ENCODE results near the gene EIF2B2. TPM values are rescaled to one million over a fixed set of nuclear protein-coding genes. Genes with fewer than 3 reads are reported as not detected.

The EIF2B2 gene
- total RNA-seq, 2 donors from 2014 or later = 36.5 to 48.1 TPM

GRCh38 chr14:74968811-74969210, 33.9 kb upstream of the EIF2B2 start:
- ATAC-seq (no peak), DNase-seq (no peak)
- intact Hi-C loops (cut with DNase I, micrococcal nuclease) = no loop called here

GRCh38 chr14:74973003-74973653, 29.6 kb upstream of the EIF2B2 start:
- intact Hi-C loops (cut with DNase I, micrococcal nuclease) = no loop called here
- peak; percentile 34 for ATAC-seq
- DNase-seq = peak; percentile 38 to 53

GRCh38 chr14:74973905-74974363, 28.8 kb upstream of the EIF2B2 start:
- ATAC-seq = peak; percentile 62
- intact Hi-C loops (cut with DNase I, micrococcal nuclease) = no loop called here
- DNase-seq = no peak

GRCh38 chr14:74974364-74975058, 28.2 kb upstream of the EIF2B2 start:
- intact Hi-C loops (cut with DNase I, micrococcal nuclease) = no loop called here
- no peak for ATAC-seq

GRCh38 chr14:74975059-74975810, 27.5 kb upstream of the EIF2B2 start:
- ATAC-seq = no peak
- peak in 1 of 2 donors; percentile 57 for DNase-seq
- intact Hi-C loops (cut with DNase I, micrococcal nuclease) = no loop called here

More at GRCh38 chr14:74974364-74975058, 28.2 kb upstream of the EIF2B2 start:
- no peak for DNase-seq

- intact Hi-C loops (cut with DNase I, micrococcal nuclease) = no loop called here
- DNase-seq (no peak), ATAC-seq (no peak)
These were observed 26.2 kb upstream of the EIF2B2 start for GRCh38 chr14:74976264-74977113.

- intact Hi-C loops (cut with DNase I, micrococcal nuclease) = no loop called here
- DNase-seq (no peak), ATAC-seq (no peak)
These were observed 25.4 kb upstream of the EIF2B2 start for GRCh38 chr14:74977164-74977900.

- no peak for ATAC-seq
- intact Hi-C loops (cut with DNase I, micrococcal nuclease) = no loop called here
- DNase-seq = no peak
These were observed 24.8 kb upstream of the EIF2B2 start for GRCh38 chr14:74977901-74978385.

- ATAC-seq (no peak), DNase-seq (no peak)
- intact Hi-C loops (cut with DNase I, micrococcal nuclease) = no loop called here
These were observed 24.2 kb upstream of the EIF2B2 start for GRCh38 chr14:74978416-74978947.

GRCh38 chr14:74979029-74979428, 23.7 kb upstream of the EIF2B2 start:
- intact Hi-C loops (cut with DNase I, micrococcal nuclease) = no loop called here
- DNase-seq (no peak), ATAC-seq (no peak)

GRCh38 chr14:74979442-74980397, 23.0 kb upstream of the EIF2B2 start:
- ATAC-seq (no peak), DNase-seq (no peak)
- intact Hi-C loops (cut with DNase I, micrococcal nuclease) = no loop called here

- DNase-seq = no peak
- no peak for ATAC-seq
- intact Hi-C loops (cut with DNase I, micrococcal nuclease) = no loop called here
These were observed 22.4 kb upstream of the EIF2B2 start for GRCh38 chr14:74980398-74980730.

GRCh38 chr14:74980731-74981461, 21.8 kb upstream of the EIF2B2 start:
- intact Hi-C loops (cut with DNase I, micrococcal nuclease) = no loop called here
- ATAC-seq (no peak), DNase-seq (no peak)

- DNase-seq (no peak), ATAC-seq (no peak)
- intact Hi-C loops (cut with DNase I, micrococcal nuclease) = no loop called here
These were observed 21.3 kb upstream of the EIF2B2 start for GRCh38 chr14:74981462-74981782.

GRCh38 chr14:74981833-74982232, 20.9 kb upstream of the EIF2B2 start:
- ATAC-seq = no peak
- intact Hi-C loops (cut with DNase I, micrococcal nuclease) = no loop called here
- DNase-seq = no peak

GRCh38 chr14:74982661-74983060, 20.1 kb upstream of the EIF2B2 start:
- intact Hi-C loops (cut with DNase I, micrococcal nuclease) = no loop called here
- ATAC-seq (no peak), DNase-seq (no peak)

Measured in left colon (tissue), 2 donors.